Activated CD4-positive, alpha-beta T cell treated with anti-CD3 and anti-CD28 coated beads, Interleukin-2, amount 10 ng/mL, durations not matched to agents 24 days and 14 days (primary cell): ENCODE data around the gene RBM47. TPM values are rescaled to one million over a fixed set of nuclear protein-coding genes. Genes with fewer than 3 reads are reported as not detected.
"Not testable (repeated sequence)": the region's sequence is repeated elsewhere in the genome, so short reads cannot be mapped to it uniquely, and the experiment has no call there.

Source experiments
- DNase-seq: peaks from one replicate; pipeline ENCODE4 v3.0.0; 2022
- H3K27ac Mint-ChIP-seq: one replicate; pipeline ENCODE4 v1.8.0; 2022; ENCODE audit warnings: mild to moderate bottlenecking, mixed read lengths
- H3K27me3 Mint-ChIP-seq: one replicate; pipeline ENCODE4 v1.8.0; 2022; ENCODE audit warnings: mixed read lengths
- H3K36me3 Mint-ChIP-seq: one replicate; pipeline ENCODE4 v1.8.0; 2022; ENCODE audit warnings: low read depth, mild to moderate bottlenecking, mixed read lengths
- H3K4me1 Mint-ChIP-seq: one replicate; pipeline ENCODE4 v1.8.0; 2021; ENCODE audit warnings: mixed read lengths
- H3K4me3 Mint-ChIP-seq: one replicate; pipeline ENCODE4 v1.8.0; 2022; ENCODE audit warnings: mild to moderate bottlenecking, moderate library complexity, mixed read lengths
- H3K9me3 Mint-ChIP-seq: one replicate; pipeline ENCODE4 v1.8.0; 2021; ENCODE audit warnings: mixed read lengths
- intact Hi-C: fragments of 100-400 bp; cut with micrococcal nuclease; formaldehyde crosslinking; loops from one replicate; pipeline ENCODE4 v1.15.1; 2023
- total RNA-seq: library from RNA; stranded (reverse); gene quantifications from 2 replicates; pipeline ENCODE4 v1.2.3, GENCODE V29; 2022

The RBM47 gene
- total RNA-seq, 1 donor from 2014 or later: 13.0 TPM

GRCh38 chr4:40546969-40547788 is 82.5 kb downstream of the RBM47 start:
- Mint-ChIP-seq H3K27ac (no peak overlapping the region), H3K36me3 (peaks cover 2% of the 10 kb centered on the region), H3K9me3 (no peaks in the 10 kb centered on the region), H3K4me1 (peaks cover 29% of the 10 kb centered on the region), H3K4me3 (no peak overlapping the region), H3K27me3 (no peaks in the 10 kb centered on the region)
- DNase-seq: no peak
- intact Hi-C loops: no loop called here

- Mint-ChIP-seq H3K4me1 (peaks cover 24% of the 10 kb centered on the region), H3K9me3 (no peaks in the 10 kb centered on the region), H3K36me3 (peaks cover 2% of the 10 kb centered on the region), H3K27me3 (no peaks in the 10 kb centered on the region), H3K27ac (no peak overlapping the region), H3K4me3 (no peak overlapping the region)
- intact Hi-C loops: no loop called here
- no peak for DNase-seq
Measured at GRCh38 chr4:40546506-40546905, 83.2 kb downstream of the RBM47 start.

- H3K4me3 Mint-ChIP-seq, H3K36me3 Mint-ChIP-seq, DNase-seq, intact Hi-C loops, H3K9me3 Mint-ChIP-seq, H3K27me3 Mint-ChIP-seq, H3K27ac Mint-ChIP-seq: not testable (repeated sequence)
- peaks cover 16% of the 10 kb centered on the region for H3K4me1 Mint-ChIP-seq
Measured at GRCh38 chr4:40545487-40545886, 84.2 kb downstream of the RBM47 start.

GRCh38 chr4:40544221-40544620 is 85.4 kb downstream of the RBM47 start:
- Mint-ChIP-seq H3K36me3 (peaks cover 2% of the 10 kb centered on the region), H3K4me3 (no peak overlapping the region), H3K27ac (no peak overlapping the region), H3K4me1 (peaks cover 11% of the 10 kb centered on the region), H3K9me3 (no peaks in the 10 kb centered on the region), H3K27me3 (no peaks in the 10 kb centered on the region)
- DNase-seq: no peak
- intact Hi-C loops: no loop called here

- Mint-ChIP-seq H3K9me3 (no peaks in the 10 kb centered on the region), H3K4me1 (no peaks in the 10 kb centered on the region), H3K27me3 (no peaks in the 10 kb centered on the region), H3K4me3 (no peak overlapping the region), H3K27ac (no peak overlapping the region), H3K36me3 (no peaks in the 10 kb centered on the region)
- no peak for DNase-seq
- intact Hi-C loops: no loop called here
Measured at GRCh38 chr4:40540800-40541199, 88.9 kb downstream of the RBM47 start.

- H3K4me1 Mint-ChIP-seq: peaks cover 5% of the 10 kb centered on the region
- no peak for DNase-seq
- no peaks in the 10 kb centered on the region for H3K27me3 Mint-ChIP-seq
- no peak overlapping the region for H3K4me3 Mint-ChIP-seq
- no peaks in the 10 kb centered on the region for H3K9me3 Mint-ChIP-seq
- no peaks in the 10 kb centered on the region for H3K36me3 Mint-ChIP-seq
- H3K27ac Mint-ChIP-seq: no peak overlapping the region
- intact Hi-C loops: no loop called here
Measured at GRCh38 chr4:40536032-40536431, 93.6 kb downstream of the RBM47 start.

GRCh38 chr4:40531636-40532023 is 98.0 kb downstream of the RBM47 start:
- Mint-ChIP-seq H3K27me3 (no peaks in the 10 kb centered on the region), H3K27ac (no peak overlapping the region), H3K9me3 (no peaks in the 10 kb centered on the region), H3K36me3 (no peaks in the 10 kb centered on the region), H3K4me1 (peaks cover 6% of the 10 kb centered on the region), H3K4me3 (no peak overlapping the region)
- DNase-seq: no peak
- intact Hi-C loops: no loop called here

GRCh38 chr4:40530961-40531635 is 98.6 kb downstream of the RBM47 start:
- no peak for DNase-seq
- intact Hi-C loops: no loop called here
- no peaks in the 10 kb centered on the region for H3K36me3 Mint-ChIP-seq
- no peaks in the 10 kb centered on the region for H3K27me3 Mint-ChIP-seq
- peaks cover 6% of the 10 kb centered on the region for H3K4me1 Mint-ChIP-seq
- no peak overlapping the region for H3K27ac Mint-ChIP-seq
- no peaks in the 10 kb centered on the region for H3K9me3 Mint-ChIP-seq
- H3K4me3 Mint-ChIP-seq: no peak overlapping the region

- DNase-seq: no peak
- H3K4me3 Mint-ChIP-seq: no peak overlapping the region
- H3K36me3 Mint-ChIP-seq: no peaks in the 10 kb centered on the region
- no peaks in the 10 kb centered on the region for H3K27me3 Mint-ChIP-seq
- H3K9me3 Mint-ChIP-seq: no peaks in the 10 kb centered on the region
- no peak overlapping the region for H3K27ac Mint-ChIP-seq
- intact Hi-C loops: no loop called here
- peaks cover 8% of the 10 kb centered on the region for H3K4me1 Mint-ChIP-seq
Measured at GRCh38 chr4:40526741-40527140, 102.9 kb downstream of the RBM47 start.

GRCh38 chr4:40525752-40526598 is 103.7 kb downstream of the RBM47 start:
- intact Hi-C loops: no loop called here
- H3K27me3 Mint-ChIP-seq: no peaks in the 10 kb centered on the region

GRCh38 chr4:40524366-40525041 is 105.2 kb downstream of the RBM47 start:
- Mint-ChIP-seq H3K9me3 (peaks cover 4% of the 10 kb centered on the region), H3K4me1 (peaks cover 2% of the 10 kb centered on the region), H3K27ac (no peak overlapping the region), H3K4me3 (no peak overlapping the region), H3K36me3 (no peaks in the 10 kb centered on the region), H3K27me3 (no peaks in the 10 kb centered on the region)
- intact Hi-C loops: no loop called here
- DNase-seq: no peak

More at GRCh38 chr4:40525752-40526598, 103.7 kb downstream of the RBM47 start:
- Mint-ChIP-seq H3K4me1 (peaks cover 2% of the 10 kb centered on the region), H3K27ac (no peak overlapping the region), H3K36me3 (no peaks in the 10 kb centered on the region), H3K9me3 (no peaks in the 10 kb centered on the region), H3K4me3 (no peak overlapping the region)
- DNase-seq: no peak

- H3K4me3 Mint-ChIP-seq: no peak overlapping the region
- intact Hi-C loops: no loop called here
- no peak for DNase-seq
- no peaks in the 10 kb centered on the region for H3K27me3 Mint-ChIP-seq
- peaks cover 2% of the 10 kb centered on the region for H3K4me1 Mint-ChIP-seq
- no peaks in the 10 kb centered on the region for H3K36me3 Mint-ChIP-seq
- H3K9me3 Mint-ChIP-seq: peaks cover 4% of the 10 kb centered on the region
- no peak overlapping the region for H3K27ac Mint-ChIP-seq
Measured at GRCh38 chr4:40523581-40523980, 106.1 kb downstream of the RBM47 start.

GRCh38 chr4:40521957-40522356 is 107.7 kb downstream of the RBM47 start:
- no peak overlapping the region for H3K4me3 Mint-ChIP-seq
- H3K4me1 Mint-ChIP-seq: peaks cover 8% of the 10 kb centered on the region
- intact Hi-C loops: no loop called here
- H3K36me3 Mint-ChIP-seq: no peaks in the 10 kb centered on the region
- no peak for DNase-seq
- H3K27ac Mint-ChIP-seq: no peak overlapping the region
- H3K9me3 Mint-ChIP-seq: peaks cover 4% of the 10 kb centered on the region
- H3K27me3 Mint-ChIP-seq: no peaks in the 10 kb centered on the region
